HepG2 (cell line): ENCODE results near the gene CSNK1D. TPM values are rescaled to one million over a fixed set of nuclear protein-coding genes. Genes with fewer than 3 reads are reported as not detected.
A peak's percentile ranks its signal among the peaks of the same experiment; 100 is the strongest.

Source experiments
- BCL3 ChIP-seq: sonication (generic); formaldehyde crosslinking; IDR thresholded peaks from 2 replicates; pipeline ENCODE4 v1.5.1; 2020; ENCODE audit warnings: mild to moderate bottlenecking, missing genetic modification reagents, moderate library complexity
- CC2D1A ChIP-seq: sonication (generic); formaldehyde crosslinking; IDR thresholded peaks from 2 replicates; pipeline ENCODE4 v1.8.1; 2023; ENCODE audit warnings: mild to moderate bottlenecking, missing genetic modification reagents
- DZIP1 ChIP-seq: sonication (generic); formaldehyde crosslinking; IDR thresholded peaks from 2 replicates; pipeline ENCODE4 v1.5.0; 2020; ENCODE audit warnings: mild to moderate bottlenecking, missing genetic modification reagents
- E2F1 ChIP-seq: sonication (generic); formaldehyde crosslinking; IDR thresholded peaks from 2 replicates; pipeline ENCODE4 v1.5.0; 2020; ENCODE audit warnings: missing genetic modification reagents
- GPN1 ChIP-seq: sonication (generic); formaldehyde crosslinking; IDR thresholded peaks from 2 replicates; pipeline ENCODE4 v1.5.1; 2020; ENCODE audit warnings: missing genetic modification reagents, borderline replicate concordance
- HMG20B ChIP-seq: conservative IDR thresholded peaks from 2 replicates; pipeline ENCODE4 v1.6.1; 2016; ENCODE audit warnings: missing genetic modification reagents, missing compliant biosample characterization
- MTERF4 ChIP-seq: sonication (generic); formaldehyde crosslinking; IDR thresholded peaks from 2 replicates; pipeline ENCODE4 v1.8.0; 2023; ENCODE audit warnings: mild to moderate bottlenecking, missing genetic modification reagents
- PLRG1 ChIP-seq: fragments of 450-650 bp; conservative IDR thresholded peaks from 2 replicates; pipeline ENCODE4 v1.6.1; 2016
- RAD51 ChIP-seq: fragments of 450-650 bp; IDR thresholded peaks from 2 replicates; pipeline ENCODE4 v1.6.1; 2016; ENCODE audit warnings: borderline replicate concordance
- RCOR2 ChIP-seq: IDR thresholded peaks from 2 replicates; pipeline ENCODE4 v1.6.1; 2016; ENCODE audit warnings: missing biosample characterization, missing genetic modification reagents
- SALL2 ChIP-seq: sonication (generic); formaldehyde crosslinking; IDR thresholded peaks from 2 replicates; pipeline ENCODE4 v1.8.1; 2023; ENCODE audit warnings: mild to moderate bottlenecking, missing genetic modification reagents, inconsistent platforms
- SP5 ChIP-seq: IDR thresholded peaks from 2 replicates; pipeline ENCODE4 v1.6.1; 2016; ENCODE audit warnings: low read depth, borderline replicate concordance
- SRF ChIP-seq: IDR thresholded peaks from 2 replicates; pipeline ENCODE4 v1.6.1; 2011; ENCODE audit warnings: mild to moderate bottlenecking, low read depth, low read length, moderate library complexity
- THAP11 ChIP-seq: IDR thresholded peaks from 2 replicates; pipeline ENCODE4 v1.6.1; 2016; ENCODE audit warnings: missing biosample characterization, missing genetic modification reagents
- ZBTB1 ChIP-seq: sonication (generic); formaldehyde crosslinking; IDR thresholded peaks from 2 replicates; pipeline ENCODE4 v1.4.0; 2020; ENCODE audit warnings: missing genetic modification reagents, borderline replicate concordance
- ZMAT5 ChIP-seq: sonication (generic); formaldehyde crosslinking; IDR thresholded peaks from 2 replicates; pipeline ENCODE4 v1.5.0; 2020; ENCODE audit warnings: mild to moderate bottlenecking, low read depth, missing genetic modification reagents, borderline replicate concordance
- ZNF281 ChIP-seq: sonication (generic); formaldehyde crosslinking; IDR thresholded peaks from 2 replicates; pipeline ENCODE4 v1.4.0; 2020; ENCODE audit warnings: missing genetic modification reagents, borderline replicate concordance
- ZNF543 ChIP-seq: sonication (generic); formaldehyde crosslinking; IDR thresholded peaks from 2 replicates; pipeline ENCODE4 v1.4.0; 2020; ENCODE audit warnings: mild to moderate bottlenecking, missing genetic modification reagents
- ZNF616 ChIP-seq: sonication (generic); formaldehyde crosslinking; IDR thresholded peaks from 2 replicates; pipeline ENCODE4 v1.5.0; 2020; ENCODE audit warnings: low read depth, mild to moderate bottlenecking, missing genetic modification reagents
- ZNF672 ChIP-seq: sonication (generic); formaldehyde crosslinking; IDR thresholded peaks from 2 replicates; pipeline ENCODE4 v1.8.1; 2022; ENCODE audit warnings: missing genetic modification reagents
- ZNF7 ChIP-seq: IDR thresholded peaks from 2 replicates; pipeline ENCODE4 v1.6.1; 2016; ENCODE audit warnings: missing biosample characterization, missing genetic modification reagents
- polyA plus RNA-seq, 8 experiments: library from polyadenylated mRNA; depleted of rRNA in 3 of 8; stranded (reverse) in 7 of 8; unstranded in 1 of 8; fragments of >200 nt; fragmentation: Illumina TruSeq in 4 of 8; extraction: Trizol in 4 of 8; gene quantifications; 2 replicates each; pipeline versions ENCODE4 v1.2.1 to v1.2.3, GENCODE V29; 2011 to 2016; ENCODE audit warnings: low read depth in 4 of 8, missing spikeins in 1 of 8, mixed read lengths in 1 of 8; ENCODE audit not compliant: insufficient read depth in 1 of 8
- total RNA-seq, 5 experiments: library from RNA; depleted of rRNA; stranded (reverse); fragments of >200 nt; fragmentation: Illumina TruSeq; extraction: Trizol; gene quantifications; 2 replicates each; pipeline ENCODE4 v1.2.3, GENCODE V29; 2016; ENCODE audit warnings: low read depth in 1 of 5

CSNK1D gene
- total and polyA plus RNA-seq, 2 of the 13 experiments (the other 11 are each of a cell fraction or from before 2014, with no cell fraction given): 31.5 to 128 TPM

- TF ChIP-seq HMG20B (CRISPR knock-in tag): no peak
- TF ChIP-seq MTERF4 (CRISPR knock-in tag): peak; percentile 90
- TF ChIP-seq CC2D1A: no peak
- TF ChIP-seq SALL2 (CRISPR knock-in tag): peak; percentile 76
- peak; percentile 97 for TF ChIP-seq BCL3 (CRISPR knock-in tag)
- TF ChIP-seq THAP11 (CRISPR knock-in tag): peak; percentile 85
- TF ChIP-seq ZBTB1 (CRISPR knock-in tag): no peak
- no peak for TF ChIP-seq ZNF672
- 0 out of 2 replicates have a peak, but pooled peaks have one; percentile 68 for TF ChIP-seq ZNF616 (CRISPR knock-in tag)
- no peak for TF ChIP-seq DZIP1 (CRISPR knock-in tag)
- no peak; the same call in 1 of the 2 replicates for TF ChIP-seq E2F1 (CRISPR knock-in tag)
- peak; percentile 98 for TF ChIP-seq ZNF543 (CRISPR knock-in tag)
- TF ChIP-seq ZNF7: no peak
- peak; percentile 73 for TF ChIP-seq SP5
- TF ChIP-seq ZNF281 (CRISPR knock-in tag): no peak
- no peak for TF ChIP-seq SRF
- TF ChIP-seq RAD51: no peak
- no peak for TF ChIP-seq GPN1 (CRISPR knock-in tag)
- TF ChIP-seq ZMAT5: no peak
- TF ChIP-seq RCOR2: no peak
- no peak for TF ChIP-seq PLRG1
Measured at GRCh38 chr17:82273327-82274133, at the start of gene CSNK1D (continued).
